OCI-LY7 (cell line): ENCODE measurements around the gene LCN12. TPM values are rescaled to one million over a fixed set of nuclear protein-coding genes. Genes with fewer than 3 reads are reported as not detected.
"Not testable (repeated sequence)": the region's sequence is repeated elsewhere in the genome, so short reads cannot be mapped to it uniquely, and the experiment has no call there.

Source experiments
- BruUV-seq: library from RNA; stranded (reverse); fragments of 400-500 nt; replicated peaks from 2 replicates; lab custom pipeline; 2021; lab: Mats Ljungman, UMichigan
- CTCF ChIA-PET: fragments of 300-600 bp; sonication (Branson Sonifier 250); formaldehyde crosslinking; loops from one replicate; lab custom pipeline; 2022; ENCODE audit warnings: antibody characterized with exemption; ENCODE audit not compliant: unreplicated experiment; lab: Charles Lee
- POLR2A ChIA-PET: fragments of 300-600 bp; sonication (Branson Sonifier 250); formaldehyde crosslinking; loops from one replicate; lab custom pipeline; 2022; ENCODE audit warnings: antibody characterized with exemption; lab: Charles Lee
- DNase-seq: peaks from one replicate; pipeline ENCODE4 v3.0.0-alpha.2; 2015; ENCODE audit warnings: low spot score
- H2AFZ ChIP-seq: fragments of 200-600 bp; sonication (generic), shearing (Covaris generic); 2 replicates; pipeline ENCODE4 v1.6.1; 2014; ENCODE audit warnings: mild to moderate bottlenecking, antibody characterized with exemption, low read length, moderate library complexity
- H3K27ac ChIP-seq: fragments of 200-600 bp; sonication (generic); 2 replicates; pipeline ENCODE4 v1.5.1; 2014; ENCODE audit warnings: mixed run types, low read depth, mild to moderate bottlenecking, moderate library complexity, low read length, inconsistent platforms; ENCODE audit not compliant: poor library complexity, severe bottlenecking
- H3K36me3 ChIP-seq: fragments of 200-600 bp; sonication (generic); 2 replicates; pipeline ENCODE4 v1.6.1; 2014; ENCODE audit warnings: mild to moderate bottlenecking, antibody characterized with exemption, low read length, moderate library complexity, mixed read lengths; ENCODE audit not compliant: insufficient read depth
- H3K4me1 ChIP-seq: fragments of 200-600 bp; sonication (generic); 2 replicates; pipeline ENCODE4 v1.5.1; 2014; ENCODE audit warnings: mild to moderate bottlenecking, low read length; ENCODE audit not compliant: insufficient read depth, poor library complexity, severe bottlenecking
- H3K4me2 ChIP-seq: fragments of 200-600 bp; sonication (generic); 2 replicates; pipeline ENCODE4 v1.6.1; 2014; ENCODE audit warnings: mild to moderate bottlenecking, low read length
- H3K4me3 ChIP-seq: fragments of 200-600 bp; sonication (generic); 2 replicates; pipeline ENCODE4 v1.5.1; 2014; ENCODE audit warnings: mild to moderate bottlenecking, low read depth, low read length; ENCODE audit not compliant: poor library complexity, severe bottlenecking
- H3K79me2 ChIP-seq: fragments of 200-600 bp; sonication (generic); 2 replicates; pipeline ENCODE4 v1.6.1; 2016; ENCODE audit warnings: low read depth, mild to moderate bottlenecking, low read length, moderate library complexity, mixed read lengths; ENCODE audit not compliant: insufficient read depth
- H3K9me2 ChIP-seq: fragments of 200-600 bp; sonication (generic); 2 replicates; pipeline ENCODE4 v1.6.1; 2016; ENCODE audit warnings: mild to moderate bottlenecking, low read length, mixed read lengths; ENCODE audit not compliant: insufficient read depth
- H3K9me3 ChIP-seq: fragments of 200-600 bp; sonication (generic); 2 replicates; pipeline ENCODE4 v1.6.1; 2014; ENCODE audit warnings: mild to moderate bottlenecking, mixed run types, low read length, mixed read lengths
- H4K20me1 ChIP-seq: fragments of 200-600 bp; sonication (generic); 2 replicates; pipeline ENCODE4 v1.6.1; 2014; ENCODE audit warnings: mild to moderate bottlenecking, antibody characterized with exemption, low read length, moderate library complexity, mixed read lengths; ENCODE audit not compliant: insufficient read depth
- EZH2phosphoT487 ChIP-seq: fragments of 200-600 bp; sonication (generic); IDR thresholded peaks from 2 replicates; pipeline ENCODE4 v1.6.1; 2018; ENCODE audit warnings: low read depth, borderline replicate concordance, mild to moderate bottlenecking, mixed run types, antibody characterized with exemption, low read length, moderate library complexity, mixed read lengths
- intact Hi-C: fragments of 100-400 bp; cut with micrococcal nuclease; formaldehyde crosslinking; loops from one replicate; pipeline ENCODE4 v1.10.0; 2022; ENCODE audit not compliant: unreplicated experiment
- total RNA-seq, 2 experiments: library from RNA; depleted of rRNA in 1 of 2; stranded (reverse); fragments of >200 nt in 1 of 2; shearing (Covaris generic) in 1 of 2; gene quantifications; 2 replicates each; pipeline ENCODE4 v1.2.3, GENCODE V29; 2014 to 2022
- TF ChIP-seq, protein P1 (sequence below): fragments of 200-600 bp; sonication (generic); conservative IDR thresholded peaks from 2 replicates; pipeline ENCODE4 v1.5.1; 2014; ENCODE audit warnings: mild to moderate bottlenecking, antibody characterized with exemption, low read length, moderate library complexity, mixed read lengths

Gene LCN12
- total RNA-seq, 2 experiments from 2014 or later, result 0.95 to 3.7 TPM

DNA sequence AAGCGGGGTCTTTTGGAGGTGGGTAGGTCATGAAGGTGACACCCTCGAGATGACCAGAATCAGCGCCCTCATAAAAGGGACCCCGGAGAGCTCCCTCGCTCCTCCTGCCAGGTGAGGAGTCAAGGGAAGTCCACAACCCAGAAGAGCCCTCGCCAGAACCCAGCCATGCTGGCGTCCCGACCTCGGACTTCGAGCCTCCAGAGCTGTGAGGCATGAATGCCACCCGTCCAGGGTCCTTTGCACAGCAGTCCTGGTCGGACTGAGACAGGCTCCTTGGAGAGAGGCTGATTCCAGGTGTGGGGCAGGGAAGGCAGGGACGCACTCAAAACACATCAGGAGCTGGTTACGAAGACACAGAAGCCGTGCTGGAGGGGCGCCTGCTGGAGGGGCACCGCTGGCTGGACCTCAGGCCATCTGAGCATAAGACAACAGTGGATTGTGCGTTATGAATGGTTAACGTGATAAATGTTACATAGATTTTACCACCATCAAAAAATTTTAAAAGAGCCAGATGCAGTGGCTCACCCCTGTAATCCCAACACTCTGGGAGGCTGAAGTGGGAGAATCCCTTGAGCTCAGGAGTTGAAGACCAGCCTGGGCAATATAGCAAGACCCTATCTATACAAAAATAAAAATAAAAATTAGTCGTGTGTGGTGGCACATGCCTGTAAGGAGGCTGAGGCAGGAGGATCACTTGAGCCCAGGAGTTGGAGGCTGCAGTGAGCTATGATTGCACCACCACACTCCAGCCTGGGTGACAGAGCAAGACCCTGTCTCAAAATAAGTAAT is 50.0 kb downstream of the LCN12 start:
- H3K9me3 ChIP-seq, result no peaks in the 10 kb centered on the region
- no peaks in the 10 kb centered on the region for H4K20me1 ChIP-seq
- H3K4me2 ChIP-seq, result no peak overlapping the region
- no TSS peak for BruUV-seq
- ChIA-PET POLR2A (interaction anchor here (0.6 to 1.1 kb wide), 3 partner anchors 10 to 318 kb away, joined by 3 to 4 read pairs (median 3); partner anchors contain the start of gene PAXX), CTCF (interaction anchor here (0.6 kb wide), 1 partner anchor 28 kb away, joined by 3 read pairs; no protein-coding TSS in a partner anchor)
- H3K4me1 ChIP-seq, result peaks cover 29% of the 10 kb centered on the region
- no peaks in the 10 kb centered on the region for H3K9me2 ChIP-seq
- no peak for DNase-seq
- no peaks in the 10 kb centered on the region for H3K36me3 ChIP-seq
- TF ChIP-seq EZH2phosphoT487, result no peak
- TF ChIP-seq, protein P1, sequence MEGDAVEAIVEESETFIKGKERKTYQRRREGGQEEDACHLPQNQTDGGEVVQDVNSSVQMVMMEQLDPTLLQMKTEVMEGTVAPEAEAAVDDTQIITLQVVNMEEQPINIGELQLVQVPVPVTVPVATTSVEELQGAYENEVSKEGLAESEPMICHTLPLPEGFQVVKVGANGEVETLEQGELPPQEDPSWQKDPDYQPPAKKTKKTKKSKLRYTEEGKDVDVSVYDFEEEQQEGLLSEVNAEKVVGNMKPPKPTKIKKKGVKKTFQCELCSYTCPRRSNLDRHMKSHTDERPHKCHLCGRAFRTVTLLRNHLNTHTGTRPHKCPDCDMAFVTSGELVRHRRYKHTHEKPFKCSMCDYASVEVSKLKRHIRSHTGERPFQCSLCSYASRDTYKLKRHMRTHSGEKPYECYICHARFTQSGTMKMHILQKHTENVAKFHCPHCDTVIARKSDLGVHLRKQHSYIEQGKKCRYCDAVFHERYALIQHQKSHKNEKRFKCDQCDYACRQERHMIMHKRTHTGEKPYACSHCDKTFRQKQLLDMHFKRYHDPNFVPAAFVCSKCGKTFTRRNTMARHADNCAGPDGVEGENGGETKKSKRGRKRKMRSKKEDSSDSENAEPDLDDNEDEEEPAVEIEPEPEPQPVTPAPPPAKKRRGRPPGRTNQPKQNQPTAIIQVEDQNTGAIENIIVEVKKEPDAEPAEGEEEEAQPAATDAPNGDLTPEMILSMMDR, result no peak
- H3K27ac ChIP-seq, result no peak overlapping the region
- H2AFZ ChIP-seq, result no peak overlapping the region
- H3K79me2 ChIP-seq, result no peaks in the 10 kb centered on the region
- H3K4me3 ChIP-seq, result no peak overlapping the region
- intact Hi-C loops, result no loop called here

DNA sequence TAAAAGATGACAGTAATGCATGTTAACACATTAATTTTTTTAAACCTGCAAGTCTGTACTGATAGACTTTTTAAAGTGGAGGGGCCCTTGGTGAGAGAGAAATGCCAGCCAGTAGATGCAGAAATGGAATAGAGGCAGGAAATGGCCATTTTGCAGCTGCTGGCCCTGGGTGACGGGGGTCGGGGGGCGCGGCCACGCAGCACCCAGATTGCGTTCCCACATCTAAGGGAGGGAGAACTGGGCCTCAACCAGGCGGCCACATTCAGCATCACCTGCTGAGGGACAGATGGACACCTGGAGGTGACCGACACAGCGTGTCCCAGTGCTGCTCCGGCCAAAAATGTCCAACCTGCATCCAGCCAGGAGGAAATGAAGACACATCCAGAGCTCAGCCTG is 50.6 kb downstream of the LCN12 start:
- intact Hi-C loops, result no loop called here
- no peaks in the 10 kb centered on the region for H3K79me2 ChIP-seq
- no peaks in the 10 kb centered on the region for H3K9me3 ChIP-seq
- no peak for DNase-seq
- ChIA-PET CTCF (no interaction called here), POLR2A (interaction anchor here (1.1 kb wide), 1 partner anchor 11 kb away, joined by 3 read pairs; the partner anchor contains the start of gene PAXX)
- no peaks in the 10 kb centered on the region for H3K9me2 ChIP-seq
- no peaks in the 10 kb centered on the region for H3K36me3 ChIP-seq
- no peaks in the 10 kb centered on the region for H4K20me1 ChIP-seq
- H3K27ac ChIP-seq, result no peak overlapping the region
- BruUV-seq, result no TSS peak
- no peak overlapping the region for H3K4me2 ChIP-seq
- no peak overlapping the region for H2AFZ ChIP-seq
- TF ChIP-seq, protein P1, result no peak
- no peak for TF ChIP-seq EZH2phosphoT487
- H3K4me1 ChIP-seq, result peaks cover 23% of the 10 kb centered on the region
- H3K4me3 ChIP-seq, result no peak overlapping the region

DNA sequence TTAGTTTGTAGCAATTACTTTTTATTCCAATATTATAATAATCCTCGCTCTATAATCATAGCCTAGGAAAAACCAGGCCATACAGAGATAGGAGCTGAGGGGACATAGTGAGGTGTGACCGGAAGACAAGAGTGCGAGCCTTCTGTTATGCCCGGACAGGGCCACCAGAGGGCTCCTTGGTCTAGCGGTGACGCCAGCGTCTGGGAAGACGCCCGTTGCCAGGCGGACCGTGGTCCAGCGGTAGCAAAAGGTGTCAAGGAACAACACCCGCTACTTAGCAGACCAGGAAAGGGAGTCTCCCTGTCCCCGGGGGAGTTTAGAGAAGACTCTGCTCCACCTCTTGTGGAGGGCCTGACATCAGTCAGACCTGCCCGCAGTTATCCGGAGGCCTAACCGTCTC is 52.2 kb downstream of the LCN12 start:
- H3K4me3 ChIP-seq, H3K27ac ChIP-seq, H2AFZ ChIP-seq, H4K20me1 ChIP-seq, POLR2A ChIA-PET, BruUV-seq, H3K4me2 ChIP-seq, H3K79me2 ChIP-seq, intact Hi-C loops, H3K36me3 ChIP-seq, H3K9me3 ChIP-seq, DNase-seq, H3K9me2 ChIP-seq, CTCF ChIA-PET: not testable (repeated sequence)
- H3K4me1 ChIP-seq, result peaks cover 20% of the 10 kb centered on the region
- TF ChIP-seq, protein P1, result peak; percentile 60
